Measurements from ENCODE around the gene GTF2H3. TPM values are rescaled to one million over a fixed set of nuclear protein-coding genes. Genes with fewer than 3 reads are reported as not detected.

Gene GTF2H3
- total RNA-seq, 1 experiment from 2014 or later, result 44.9 TPM

- Histone ChIP-seq H3K4me1 (ENCODE audit: insufficient read depth, low read length, poor library complexity, severe bottlenecking) (peaks cover 3% of the 10 kb centered on the region), H3K27me3 (replicated peaks; ENCODE audit: insufficient read depth, low read depth, low read length, poor library complexity) (no peaks in the 10 kb centered on the region), H3K9me3 (ENCODE audit: low read depth, low read length, poor library complexity, severe bottlenecking) (no peaks in the 10 kb centered on the region), H3K27ac (ENCODE audit: low read depth, low read length, poor library complexity, severe bottlenecking) (no peak overlapping the region), H3K36me3 (ENCODE audit: insufficient read depth, low read length, poor library complexity, severe bottlenecking) (peaks cover 58% of the 10 kb centered on the region), H3K4me3 (ENCODE audit: low read depth, low read length, poor library complexity, severe bottlenecking) (no peak overlapping the region)
- ChIA-PET CTCF (no interaction called here), POLR2A (ENCODE audit: low non-redundant PET) (no interaction called here)
- no peak for DNase-seq (ENCODE audit: low spot score)
- intact Hi-C loops (cut with micrococcal nuclease; ENCODE audit: unreplicated experiment), result no loop called here
- no peak for TF ChIP-seq EZH2 (IDR thresholded peaks at IDR 0.05; ENCODE audit: borderline replicate concordance, low read depth, low read length, poor library complexity, severe bottlenecking)
- no peak for TF ChIP-seq CTCF (conservative IDR thresholded peaks at IDR 0.05; ENCODE audit: low read depth, low read length)
- TSS peak; percentile 63 for BruUV-seq (replicated peaks)
These were observed 36.5 kb upstream of the GTF2H3 start for GRCh38 chr12:123597100-123597499.

GRCh38 chr12:123598522-123598921 lies 35.1 kb upstream of the GTF2H3 start:
- BruUV-seq (replicated peaks), result no TSS peak
- peaks cover 5% of the 10 kb centered on the region for H3K4me1 ChIP-seq (ENCODE audit: insufficient read depth, low read length, poor library complexity, severe bottlenecking)
- no peaks in the 10 kb centered on the region for H3K9me3 ChIP-seq (ENCODE audit: low read depth, low read length, poor library complexity, severe bottlenecking)
- ChIA-PET CTCF (no interaction called here), POLR2A (ENCODE audit: low non-redundant PET) (no interaction called here)
- TF ChIP-seq EZH2 (IDR thresholded peaks at IDR 0.05; ENCODE audit: borderline replicate concordance, low read depth, low read length, poor library complexity, severe bottlenecking), result no peak
- TF ChIP-seq CTCF (conservative IDR thresholded peaks at IDR 0.05; ENCODE audit: low read depth, low read length), result no peak
- DNase-seq (ENCODE audit: low spot score), result no peak
- no peak overlapping the region for H3K27ac ChIP-seq (ENCODE audit: low read depth, low read length, poor library complexity, severe bottlenecking)
- intact Hi-C loops (cut with micrococcal nuclease; ENCODE audit: unreplicated experiment), result no loop called here
- H3K36me3 ChIP-seq (ENCODE audit: insufficient read depth, low read length, poor library complexity, severe bottlenecking), result peaks cover 44% of the 10 kb centered on the region
- H3K4me3 ChIP-seq (ENCODE audit: low read depth, low read length, poor library complexity, severe bottlenecking), result no peak overlapping the region
- H3K27me3 ChIP-seq (replicated peaks; ENCODE audit: insufficient read depth, low read depth, low read length, poor library complexity), result no peaks in the 10 kb centered on the region

GRCh38 chr12:123599310-123599709 lies 34.3 kb upstream of the GTF2H3 start:
- H3K27me3 ChIP-seq (replicated peaks; ENCODE audit: insufficient read depth, low read depth, low read length, poor library complexity), result no peaks in the 10 kb centered on the region
- no peak overlapping the region for H3K4me3 ChIP-seq (ENCODE audit: low read depth, low read length, poor library complexity, severe bottlenecking)
- H3K9me3 ChIP-seq (ENCODE audit: low read depth, low read length, poor library complexity, severe bottlenecking), result no peaks in the 10 kb centered on the region
- H3K4me1 ChIP-seq (ENCODE audit: insufficient read depth, low read length, poor library complexity, severe bottlenecking), result peaks cover 6% of the 10 kb centered on the region
- no peak overlapping the region for H3K27ac ChIP-seq (ENCODE audit: low read depth, low read length, poor library complexity, severe bottlenecking)
- ChIA-PET POLR2A (ENCODE audit: low non-redundant PET) (no interaction called here), CTCF (no interaction called here)
- no TSS peak for BruUV-seq (replicated peaks)
- H3K36me3 ChIP-seq (ENCODE audit: insufficient read depth, low read length, poor library complexity, severe bottlenecking), result peaks cover 41% of the 10 kb centered on the region
- no peak for DNase-seq (ENCODE audit: low spot score)
- intact Hi-C loops (cut with micrococcal nuclease; ENCODE audit: unreplicated experiment), result no loop called here
- no peak for TF ChIP-seq CTCF (conservative IDR thresholded peaks at IDR 0.05; ENCODE audit: low read depth, low read length)
- no peak for TF ChIP-seq EZH2 (IDR thresholded peaks at IDR 0.05; ENCODE audit: borderline replicate concordance, low read depth, low read length, poor library complexity, severe bottlenecking)

Data from A673 (cell line).